Left ventricle myocardium inferior (tissue), 1 donor: ENCODE measurements around the gene FSTL5. TPM values are rescaled to one million over a fixed set of nuclear protein-coding genes. Genes with fewer than 3 reads are reported as not detected.

Experiments used
- DNase-seq: peaks from one replicate; pipeline ENCODE4 v3.0.0-alpha.2; 2020
- H3K27ac ChIP-seq: fragments of 200-600 bp; replicated peaks from 2 replicates; pipeline ENCODE4 v1.8.0; 2021
- H3K27me3 ChIP-seq: fragments of 200-600 bp; 2 replicates; pipeline ENCODE4 v1.8.0; 2021; ENCODE audit warnings: low read depth
- H3K36me3 ChIP-seq: fragments of 200-600 bp; 2 replicates; pipeline ENCODE4 v1.8.0; 2021
- H3K4me1 ChIP-seq: fragments of 200-600 bp; 2 replicates; pipeline ENCODE4 v1.8.0; 2021
- H3K4me3 ChIP-seq: fragments of 200-600 bp; 2 replicates; pipeline ENCODE4 v1.8.0; 2021; ENCODE audit warnings: mild to moderate bottlenecking, moderate library complexity
- H3K9me3 ChIP-seq: fragments of 200-600 bp; replicated peaks from 2 replicates; pipeline ENCODE4 v1.8.0; 2021
- CTCF ChIP-seq: fragments of 200-600 bp; IDR thresholded peaks from 2 replicates; pipeline ENCODE4 v1.8.0; 2021; ENCODE audit warnings: antibody characterized with exemption, mild to moderate bottlenecking, borderline replicate concordance
- intact Hi-C: fragments of 100-400 bp; cut with micrococcal nuclease; formaldehyde crosslinking; loops from one replicate; pipeline ENCODE4 v1.11.0; 2022
- total RNA-seq: library from RNA; stranded (reverse); fragmentation: NEBNext Ultra II Directional; extraction: Animal tissue kit (Norgen Biotek cat#: 25700); gene quantifications from one replicate; pipeline ENCODE4 v1.2.1, GENCODE V29; 2021
- donor health status: DM: no; HTN: yes; CAD: no; lungs with severe emphysema.

Gene FSTL5
- total RNA-seq, 1 donor from 2014 or later: not detected

DNA sequence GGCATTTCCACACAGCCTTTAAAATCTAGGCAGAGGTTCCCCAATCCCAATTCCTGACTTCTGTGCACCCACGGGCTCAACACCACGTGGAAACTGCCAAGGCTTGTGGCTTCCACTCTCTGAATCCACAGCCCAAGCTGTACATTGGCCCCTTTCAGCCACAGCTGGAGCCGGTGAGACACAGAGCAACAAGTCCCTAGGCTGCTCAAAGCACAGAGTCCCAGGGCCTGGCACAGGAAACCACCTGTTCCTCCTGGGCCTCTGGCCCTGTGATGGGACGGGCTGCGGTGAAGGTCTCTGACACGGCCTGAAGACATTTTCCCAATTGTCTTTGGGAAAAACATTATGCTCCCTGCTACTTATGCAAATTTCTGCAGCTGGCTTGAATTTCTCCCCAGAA, 500.0 kb downstream of the FSTL5 start:
- H3K27me3 ChIP-seq: no peaks in the 10 kb centered on the region
- DNase-seq: no peak
- intact Hi-C loops: no loop called here
- H3K9me3 ChIP-seq: no peaks in the 10 kb centered on the region
- H3K4me3 ChIP-seq: no peak overlapping the region
- no peak overlapping the region for H3K27ac ChIP-seq
- H3K4me1 ChIP-seq: no peaks in the 10 kb centered on the region
- TF ChIP-seq CTCF: no peak
- H3K36me3 ChIP-seq: no peaks in the 10 kb centered on the region

DNA sequence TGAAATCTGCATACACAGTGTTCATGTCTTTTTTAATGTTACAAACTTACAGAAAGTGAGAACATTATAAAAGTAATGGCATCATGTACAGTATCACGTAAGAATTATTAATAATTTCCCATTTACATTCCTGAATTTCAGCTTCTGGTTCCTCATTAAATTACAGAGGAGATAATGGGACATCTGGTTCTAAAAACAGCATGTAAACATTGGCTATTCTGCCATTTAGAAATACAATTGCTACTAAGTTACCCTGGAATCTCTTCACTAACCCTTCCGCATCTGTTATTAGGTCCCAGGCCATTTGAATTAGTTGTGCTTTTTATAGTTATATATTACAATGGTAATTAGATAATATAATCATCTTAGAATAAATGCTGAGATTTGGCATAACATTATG, 505.1 kb downstream of the FSTL5 start:
- no peaks in the 10 kb centered on the region for H3K36me3 ChIP-seq
- TF ChIP-seq CTCF: no peak
- H3K27me3 ChIP-seq: no peaks in the 10 kb centered on the region
- no peaks in the 10 kb centered on the region for H3K4me1 ChIP-seq
- no peak overlapping the region for H3K4me3 ChIP-seq
- DNase-seq: no peak
- intact Hi-C loops: no loop called here
- no peaks in the 10 kb centered on the region for H3K9me3 ChIP-seq
- H3K27ac ChIP-seq: no peak overlapping the region

DNA sequence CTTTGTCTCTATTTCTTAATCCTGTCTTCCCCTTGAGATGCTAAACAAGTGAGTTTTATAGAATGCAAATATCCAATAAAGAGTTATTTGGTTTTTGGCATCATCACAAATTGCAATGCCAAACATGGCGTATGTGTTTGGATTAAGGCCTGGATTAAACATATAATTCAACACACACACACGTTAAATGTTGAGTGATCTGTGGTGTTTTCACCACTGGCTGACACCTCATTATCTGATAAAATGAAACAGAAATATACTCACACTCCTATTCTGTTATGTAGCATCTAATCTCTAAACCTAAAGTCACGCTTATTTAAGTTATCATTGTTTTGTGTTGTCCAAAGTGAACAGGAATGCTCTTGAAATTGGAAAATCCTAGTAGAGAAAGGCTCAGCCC, 506.2 kb downstream of the FSTL5 start:
- H3K27ac ChIP-seq: no peak overlapping the region
- TF ChIP-seq CTCF: no peak
- H3K4me1 ChIP-seq: no peaks in the 10 kb centered on the region
- intact Hi-C loops: no loop called here
- H3K9me3 ChIP-seq: no peaks in the 10 kb centered on the region
- no peaks in the 10 kb centered on the region for H3K36me3 ChIP-seq
- no peaks in the 10 kb centered on the region for H3K27me3 ChIP-seq
- no peak overlapping the region for H3K4me3 ChIP-seq
- no peak for DNase-seq

- Histone ChIP-seq H3K27ac (no peak overlapping the region), H3K27me3 (no peaks in the 10 kb centered on the region), H3K4me3 (no peak overlapping the region), H3K9me3 (no peaks in the 10 kb centered on the region), H3K36me3 (no peaks in the 10 kb centered on the region), H3K4me1 (no peaks in the 10 kb centered on the region)
- intact Hi-C loops: no loop called here
- TF ChIP-seq CTCF: no peak
- no peak for DNase-seq
These were observed 507.2 kb downstream of the FSTL5 start for GRCh38 chr4:161656594-161656993.

- no peak for TF ChIP-seq CTCF
- H3K27ac ChIP-seq: no peak overlapping the region
- no peaks in the 10 kb centered on the region for H3K27me3 ChIP-seq
- H3K4me3 ChIP-seq: no peak overlapping the region
- intact Hi-C loops: no loop called here
- H3K36me3 ChIP-seq: no peaks in the 10 kb centered on the region
- no peak for DNase-seq
- H3K9me3 ChIP-seq: no peaks in the 10 kb centered on the region
- H3K4me1 ChIP-seq: no peaks in the 10 kb centered on the region
These were observed 508.7 kb downstream of the FSTL5 start for GRCh38 chr4:161655148-161655547.

- Histone ChIP-seq H3K27ac (no peak overlapping the region), H3K4me1 (no peaks in the 10 kb centered on the region), H3K27me3 (no peaks in the 10 kb centered on the region), H3K9me3 (peaks cover 8% of the 10 kb centered on the region), H3K4me3 (no peak overlapping the region), H3K36me3 (no peaks in the 10 kb centered on the region)
- TF ChIP-seq CTCF: no peak
- DNase-seq: no peak
- intact Hi-C loops: no loop called here
These were observed 510.1 kb downstream of the FSTL5 start for GRCh38 chr4:161653697-161654096.
